GM19468 (cell line): ENCODE data around the gene LILRA2.

Source experiments
- ATAC-seq: cut with Tn5 transposase; IDR thresholded peaks from one replicate; pipeline ENCODE4 v1.9.1; 2021; ENCODE audit warnings: mild to moderate bottlenecking, moderate library complexity, moderate number of reproducible peaks; ENCODE audit not compliant: unreplicated experiment; ENCODE audit errors: extremely low read depth

Gene LILRA2

DNA sequence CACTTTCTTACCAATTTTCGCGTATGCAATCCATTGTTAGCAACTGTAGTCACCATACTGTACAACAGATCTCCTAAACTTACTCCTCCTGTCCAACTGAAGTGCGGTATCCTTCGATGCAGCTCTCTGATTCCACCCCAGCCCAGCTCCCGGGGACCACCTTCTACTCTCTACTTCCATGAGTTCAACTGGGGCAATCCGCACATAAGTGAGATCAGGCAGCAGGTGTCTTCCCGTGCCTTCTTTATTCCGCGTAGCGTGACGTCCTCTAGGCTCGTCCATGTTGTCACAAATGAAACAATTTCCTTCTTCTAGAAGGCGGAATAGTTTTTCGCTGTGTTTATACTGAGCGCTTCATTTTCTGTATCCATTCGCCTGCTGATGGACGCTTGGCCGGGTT, 65.1 kb downstream of the LILRA2 start:
- no peak for ATAC-seq
